GM23248 (cell line): Measurements from ENCODE around the gene DENND2D. TPM values are rescaled to one million over a fixed set of nuclear protein-coding genes. Genes with fewer than 3 reads are reported as not detected.
A peak's percentile ranks its signal among the peaks of the same experiment; 100 is the strongest.

Source experiments
- DNase-seq: peaks from one replicate; pipeline ENCODE4 v3.0.0-alpha.2; 2015
- H2AFZ ChIP-seq: fragments of 200-600 bp; sonication (generic); 2 replicates; pipeline ENCODE4 v1.6.1; 2016; ENCODE audit warnings: antibody characterized with exemption
- H3F3A ChIP-seq: fragments of 200-600 bp; sonication (generic); 2 replicates; pipeline ENCODE4 v1.6.1; 2016; ENCODE audit warnings: mild to moderate bottlenecking, antibody characterized with exemption, mixed run types; ENCODE audit not compliant: insufficient read depth
- H3K27ac ChIP-seq: fragments of 200-600 bp; sonication (generic); 2 replicates; pipeline ENCODE4 v1.5.1; 2016; ENCODE audit warnings: mild to moderate bottlenecking
- H3K27me3 ChIP-seq: fragments of 200-600 bp; sonication (generic); replicated peaks from 2 replicates; pipeline ENCODE4 v1.6.1; 2016; ENCODE audit warnings: mild to moderate bottlenecking; ENCODE audit not compliant: insufficient read depth
- H3K36me3 ChIP-seq: fragments of 200-600 bp; sonication (generic); 2 replicates; pipeline ENCODE4 v1.6.1; 2016; ENCODE audit warnings: low read depth, mild to moderate bottlenecking
- H3K4me1 ChIP-seq: fragments of 200-600 bp; sonication (generic); 2 replicates; pipeline ENCODE4 v1.6.1; 2016; ENCODE audit warnings: mild to moderate bottlenecking; ENCODE audit not compliant: insufficient read depth
- H3K4me2 ChIP-seq: fragments of 200-600 bp; sonication (generic); one replicate; pipeline ENCODE4 v1.6.1; 2016; ENCODE audit warnings: mild to moderate bottlenecking; ENCODE audit not compliant: unreplicated experiment
- H3K4me3 ChIP-seq: fragments of 200-600 bp; sonication (generic); 2 replicates; pipeline ENCODE4 v1.5.1; 2016; ENCODE audit warnings: mild to moderate bottlenecking
- H3K79me2 ChIP-seq: fragments of 200-600 bp; sonication (generic); 2 replicates; pipeline ENCODE4 v1.6.1; 2016; ENCODE audit warnings: mild to moderate bottlenecking; ENCODE audit not compliant: insufficient read depth
- H3K9ac ChIP-seq: fragments of 200-600 bp; sonication (generic); 2 replicates; pipeline ENCODE4 v1.6.1; 2016; ENCODE audit warnings: mild to moderate bottlenecking
- H3K9me2 ChIP-seq: fragments of 200-600 bp; sonication (generic); 2 replicates; pipeline ENCODE4 v1.6.1; 2016; ENCODE audit warnings: mixed run types, mild to moderate bottlenecking, moderate library complexity; ENCODE audit not compliant: insufficient read depth
- H3K9me3 ChIP-seq: fragments of 200-600 bp; sonication (generic); one replicate; pipeline ENCODE4 v1.6.1; 2017; ENCODE audit warnings: low read depth
- H4K20me1 ChIP-seq: fragments of 200-600 bp; sonication (generic); 2 replicates; pipeline ENCODE4 v1.6.0; 2016; ENCODE audit not compliant: insufficient read depth
- EZH2 ChIP-seq: fragments of 200-600 bp; sonication (generic); IDR thresholded peaks from 2 replicates; pipeline ENCODE4 v1.6.1; 2018; ENCODE audit warnings: antibody characterized with exemption, mild to moderate bottlenecking; ENCODE audit not compliant: insufficient read depth, poor library complexity, severe bottlenecking
- EZH2phosphoT487 ChIP-seq: fragments of 200-600 bp; sonication (generic); IDR thresholded peaks from 2 replicates; pipeline ENCODE4 v1.6.1; 2018; ENCODE audit warnings: antibody characterized with exemption, moderate library complexity, mild to moderate bottlenecking, low read depth; ENCODE audit not compliant: insufficient read depth
- WGBS, 2 experiments: methylation state at CpG; one replicate each; pipeline ENCODE4 v1.1.6; 2015 to 2017; ENCODE audit warnings: low lambda C conversion rate in 2 of 2, low coverage in 1 of 2; ENCODE audit errors: missing lambda C conversion rate in 2 of 2; 5-methylcytosine and 5-hydroxymethylcytosine counted together
- in situ Hi-C: fragments of 300-500 bp; cut with MboI; formaldehyde crosslinking; loops from 2 replicates; pipeline ENCODE4 v1.15.0; 2020
- polyA plus RNA-seq: library from polyadenylated mRNA; unstranded; fragments of >200 nt; fragmentation: Nextera tagmentation; extraction: Ambion mirVana; gene quantifications from 2 replicates; pipeline ENCODE4 v1.2.1, GENCODE V29; 2016
- total RNA-seq: library from RNA; depleted of rRNA; stranded (reverse); fragments of >200 nt; shearing (Covaris generic); gene quantifications from 2 replicates; pipeline ENCODE4 v1.2.3, GENCODE V29; 2014

Gene DENND2D
- total and polyA plus RNA-seq, 2 experiments from 2014 or later = 3.7 to 6.6 TPM

DNA sequence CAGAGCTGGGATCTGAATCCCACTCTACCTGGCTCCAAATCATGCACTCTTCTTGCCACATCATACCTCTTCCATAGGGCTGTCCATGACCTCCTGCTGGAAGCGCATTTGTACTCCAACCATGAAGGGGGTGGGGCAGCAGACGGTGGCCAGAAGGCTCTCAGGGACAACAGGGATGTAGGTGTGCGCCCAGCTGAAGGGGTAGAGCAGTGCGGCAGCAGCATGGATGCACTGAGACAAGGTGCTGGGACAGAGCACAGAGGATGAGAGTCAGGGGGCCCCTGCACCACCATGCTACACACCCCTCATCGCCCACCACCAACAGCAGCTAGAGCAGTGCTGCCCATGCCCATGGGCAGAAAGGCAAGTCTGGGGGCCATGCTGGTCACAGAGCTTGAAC, 8.4 kb downstream of the DENND2D start:
- no peak overlapping the region for H3K9ac ChIP-seq
- H3K9me3 ChIP-seq = no peaks in the 10 kb centered on the region
- peaks cover 65% of the 10 kb centered on the region for H3F3A ChIP-seq
- H3K4me3 ChIP-seq = no peak overlapping the region
- no peak overlapping the region for H3K4me2 ChIP-seq
- TF ChIP-seq EZH2 = no peak
- no peak for TF ChIP-seq EZH2phosphoT487
- no peak for DNase-seq
- H3K9me2 ChIP-seq = no peaks in the 10 kb centered on the region
- no peak overlapping the region for H2AFZ ChIP-seq
- no peaks in the 10 kb centered on the region for H3K79me2 ChIP-seq
- peak overlapping the region; percentile 83 for H3K27ac ChIP-seq
- H3K4me1 ChIP-seq = peaks cover 50% of the 10 kb centered on the region
- H3K36me3 ChIP-seq = peaks cover 6% of the 10 kb centered on the region; the same call in 1 of the 2 replicates
- WGBS, 2 experiments = 89 to 92% methylated on average over 5 of the region's 5 CpGs
- H3K27me3 ChIP-seq = no peaks in the 10 kb centered on the region
- H4K20me1 ChIP-seq = no peaks in the 10 kb centered on the region
- in situ Hi-C loops = no loop called here

DNA sequence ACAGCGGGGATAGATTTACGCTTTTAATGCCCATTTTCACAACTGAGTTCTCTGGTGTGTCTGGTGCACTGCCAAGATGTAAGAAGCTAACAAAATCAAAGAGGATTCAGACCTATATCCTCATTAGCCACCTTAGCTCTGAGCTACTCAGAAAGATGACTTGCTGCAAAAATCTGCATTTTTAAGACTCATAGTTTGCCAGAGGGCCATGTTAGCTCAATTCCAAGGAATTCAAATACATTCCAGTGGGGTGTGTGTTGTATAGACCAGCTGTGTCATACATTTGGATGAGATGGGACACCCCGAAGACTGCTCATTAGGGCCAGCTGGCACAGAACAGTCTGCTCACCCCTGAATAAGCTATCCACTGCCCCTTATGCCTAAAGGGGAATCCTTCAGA, 8.9 kb downstream of the DENND2D start:
- Histone ChIP-seq H3K9ac (peak overlapping the region; percentile 21), H3K4me1 (peaks cover 50% of the 10 kb centered on the region), H2AFZ (no peak overlapping the region), H3K9me2 (no peaks in the 10 kb centered on the region), H3K4me3 (peak overlapping the region; percentile 15; the same call in 1 of the 2 replicates), H3K79me2 (no peaks in the 10 kb centered on the region), H3K9me3 (no peaks in the 10 kb centered on the region), H3K27me3 (no peaks in the 10 kb centered on the region), H3K4me2 (peak overlapping the region; percentile 73), H4K20me1 (no peaks in the 10 kb centered on the region), H3K36me3 (peaks cover 10% of the 10 kb centered on the region; the same call in 1 of the 2 replicates), H3F3A (peaks cover 65% of the 10 kb centered on the region), H3K27ac (peak overlapping the region; percentile 83)
- in situ Hi-C loops = no loop called here
- DNase-seq = peak; percentile 95
- no peak for TF ChIP-seq EZH2phosphoT487
- TF ChIP-seq EZH2 = no peak
- 0 to 2% methylated on average over 3 of the region's 3 CpGs for WGBS, 2 experiments

DNA sequence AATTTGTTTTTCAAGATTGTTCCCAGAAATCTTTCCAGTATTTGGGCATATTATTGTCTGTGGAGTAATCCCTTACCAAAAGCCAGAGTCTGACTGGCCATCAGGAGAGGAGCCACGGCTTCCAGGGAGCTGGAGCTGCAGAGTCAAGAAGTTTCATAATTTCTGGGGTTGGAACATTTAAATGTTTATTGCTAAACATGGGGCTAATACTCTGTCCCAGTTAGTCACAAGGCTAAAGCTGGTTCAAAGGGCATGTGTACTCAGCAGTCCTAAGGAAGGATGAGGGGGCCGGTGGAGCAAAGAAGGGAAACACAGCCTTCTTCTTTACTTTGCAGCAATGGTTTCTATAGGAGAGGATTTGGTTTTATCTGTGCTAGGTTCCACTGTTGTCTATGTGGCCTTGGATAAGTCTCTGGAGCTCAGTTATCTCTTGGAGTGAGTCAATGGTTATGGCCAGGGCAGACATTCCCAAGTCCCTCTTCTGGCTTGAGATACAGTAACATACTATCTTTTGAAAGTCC, 9.5 kb downstream of the DENND2D start:
- TF ChIP-seq EZH2 = no peak
- TF ChIP-seq EZH2phosphoT487 = no peak
- Histone ChIP-seq H3K4me1 (peaks cover 50% of the 10 kb centered on the region), H3K4me3 (peak overlapping the region; percentile 15; the same call in 1 of the 2 replicates), H2AFZ (no peak overlapping the region), H3F3A (peaks cover 65% of the 10 kb centered on the region), H3K27ac (peak overlapping the region; percentile 83), H3K79me2 (no peaks in the 10 kb centered on the region), H3K9me3 (no peaks in the 10 kb centered on the region), H3K4me2 (peak overlapping the region; percentile 73), H3K9me2 (no peaks in the 10 kb centered on the region), H3K27me3 (no peaks in the 10 kb centered on the region), H3K9ac (peak overlapping the region; percentile 21), H3K36me3 (peaks cover 15% of the 10 kb centered on the region; the same call in 1 of the 2 replicates), H4K20me1 (no peaks in the 10 kb centered on the region)
- peak; percentile 72 for DNase-seq
- 17 to 20% methylated on average over 2 of the region's 2 CpGs for WGBS, 2 experiments
- in situ Hi-C loops = no loop called here

DNA sequence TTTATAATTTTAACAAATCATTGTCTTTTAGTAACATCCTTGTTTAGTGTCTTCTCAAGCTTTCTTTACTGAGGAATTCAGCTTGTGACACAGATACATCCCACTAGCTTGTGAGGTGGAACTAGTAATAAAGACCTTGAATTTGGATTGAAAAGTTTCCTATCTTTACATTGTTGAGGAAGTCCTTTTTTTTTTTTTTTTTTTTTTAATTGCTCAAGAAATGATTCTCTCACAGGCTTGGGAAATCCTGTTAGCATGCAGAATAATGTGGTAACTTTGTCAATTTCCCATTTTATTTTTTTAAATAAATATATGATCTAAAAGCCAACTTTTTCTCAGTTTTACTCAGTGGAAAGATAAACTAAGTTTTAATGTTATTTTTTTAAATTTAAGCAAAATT, 15.8 kb downstream of the DENND2D start:
- TF ChIP-seq EZH2phosphoT487 (no peak), EZH2 (no peak)

More for the DNA sequence above, 15.8 kb downstream of the DENND2D start:
- in situ Hi-C loops = no loop called here
- H4K20me1 ChIP-seq = no peaks in the 10 kb centered on the region
- no peaks in the 10 kb centered on the region for H3K79me2 ChIP-seq
- H3K27ac ChIP-seq = no peak overlapping the region
- 0 out of 2 replicates have a peak, but pooled peaks cover 7% of the 10 kb centered on the region for H3K4me1 ChIP-seq
- H3K9ac ChIP-seq = no peak overlapping the region
- no peak overlapping the region for H3K4me2 ChIP-seq
- H3K9me3 ChIP-seq = no peaks in the 10 kb centered on the region
- H3K36me3 ChIP-seq = peaks cover 32% of the 10 kb centered on the region
- H3K27me3 ChIP-seq = no peaks in the 10 kb centered on the region
- no peak for DNase-seq
- H3K9me2 ChIP-seq = no peaks in the 10 kb centered on the region
- H3F3A ChIP-seq = peaks cover 17% of the 10 kb centered on the region
- H2AFZ ChIP-seq = no peak overlapping the region
- no peak overlapping the region for H3K4me3 ChIP-seq
